Measurements from ENCODE around the gene NFAM1.

The NFAM1 gene

GRCh38 chr22:42371501-42371900, 60.7 kb downstream of the NFAM1 start:
- Histone ChIP-seq H3K27me3 (ENCODE audit: control insufficient read depth in 1 of 2, insufficient read depth in 2 of 2, low read length in 2 of 2) (no peaks in the 10 kb centered on the region), H3K27ac (ENCODE audit: low read depth, low read length) (no peak overlapping the region), H3K9ac (ENCODE audit: low read length) (no peak overlapping the region), H3K36me3 (ENCODE audit: insufficient read depth, low read length) (no peaks in the 10 kb centered on the region), H3K4me1 (ENCODE audit: insufficient read depth, low read length) (peaks cover 28% of the 10 kb centered on the region), H3K9me3 (ENCODE audit: low read length) (no peaks in the 10 kb centered on the region), H3K4me3 (ENCODE audit: low read depth in 1 of 2, low read length in 2 of 2) (no peak overlapping the region)

DNA sequence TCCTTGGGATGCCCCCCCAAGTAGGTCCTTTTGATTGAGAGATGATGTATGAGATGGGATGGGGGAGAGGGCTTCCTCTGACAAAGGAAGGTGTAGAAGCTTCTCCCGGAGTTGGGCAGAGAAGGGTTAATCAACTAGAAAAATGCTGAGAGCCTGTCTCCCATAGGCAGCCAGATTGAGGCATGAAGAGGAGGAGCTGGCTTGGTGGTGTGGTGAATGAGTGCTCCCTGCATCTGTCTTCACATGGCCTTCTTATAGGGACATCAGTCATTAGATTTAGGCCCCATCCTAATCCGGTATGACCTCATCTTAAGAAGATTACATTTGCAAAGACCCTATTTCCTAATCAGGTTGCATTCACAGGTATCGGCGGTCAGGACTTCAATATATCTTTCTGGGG, 61.1 kb downstream of the NFAM1 start:
- Histone ChIP-seq H3K36me3 (ENCODE audit: insufficient read depth, low read length) (no peaks in the 10 kb centered on the region), H3K9ac (ENCODE audit: low read length) (no peak overlapping the region), H3K27me3 (ENCODE audit: control insufficient read depth in 1 of 2, insufficient read depth in 2 of 2, low read length in 2 of 2) (no peaks in the 10 kb centered on the region), H3K9me3 (ENCODE audit: low read length) (no peaks in the 10 kb centered on the region), H3K27ac (ENCODE audit: low read depth, low read length) (no peak overlapping the region), H3K4me3 (ENCODE audit: low read depth in 1 of 2, low read length in 2 of 2) (no peak overlapping the region), H3K4me1 (ENCODE audit: insufficient read depth, low read length) (peaks cover 32% of the 10 kb centered on the region)

GRCh38 chr22:42369250-42370041, 62.8 kb downstream of the NFAM1 start:
- H3K36me3 ChIP-seq (ENCODE audit: insufficient read depth, low read length) = no peaks in the 10 kb centered on the region
- no peaks in the 10 kb centered on the region for H3K9me3 ChIP-seq (ENCODE audit: low read length)
- H3K27me3 ChIP-seq (ENCODE audit: control insufficient read depth in 1 of 2, insufficient read depth in 2 of 2, low read length in 2 of 2) = no peaks in the 10 kb centered on the region
- peak overlapping the region; percentile 81 to 89 for H3K4me3 ChIP-seq (ENCODE audit: low read depth in 1 of 2, low read length in 2 of 2)
- peak overlapping the region; percentile 61 for H3K9ac ChIP-seq (ENCODE audit: low read length)
- peak overlapping the region; percentile 42 for H3K27ac ChIP-seq (ENCODE audit: low read depth, low read length)
- peaks cover 45% of the 10 kb centered on the region for H3K4me1 ChIP-seq (ENCODE audit: insufficient read depth, low read length)

GRCh38 chr22:42368379-42369249, 63.6 kb downstream of the NFAM1 start:
- H3K4me1 ChIP-seq (ENCODE audit: insufficient read depth, low read length) = peaks cover 51% of the 10 kb centered on the region
- peak overlapping the region; percentile 39 for H3K9ac ChIP-seq (ENCODE audit: low read length)

DNA sequence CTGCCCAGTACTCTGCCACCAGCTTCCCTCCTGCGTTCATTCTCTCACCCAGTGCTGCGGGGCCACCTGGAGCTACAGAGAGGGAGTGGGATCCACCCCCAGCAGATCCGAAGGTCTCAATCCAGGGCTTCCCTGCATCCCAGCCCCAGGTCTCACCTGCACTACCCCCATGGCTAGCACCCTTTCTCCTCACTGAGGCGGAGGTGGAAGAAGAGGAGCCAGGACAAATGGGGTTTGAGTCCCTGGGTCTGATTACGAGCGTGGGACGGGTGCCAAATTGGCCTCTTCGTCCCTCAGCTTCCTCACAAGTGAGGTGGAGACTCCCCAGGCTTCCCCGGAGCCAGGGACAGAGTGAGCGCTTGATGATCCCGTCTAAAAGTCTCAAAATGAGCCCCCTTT, 64.2 kb downstream of the NFAM1 start:
- peak overlapping the region; percentile 73 for H3K27ac ChIP-seq (ENCODE audit: low read depth, low read length)
- H3K27me3 ChIP-seq (ENCODE audit: control insufficient read depth in 1 of 2, insufficient read depth in 2 of 2, low read length in 2 of 2) = no peaks in the 10 kb centered on the region
- H3K4me1 ChIP-seq (ENCODE audit: insufficient read depth, low read length) = peaks cover 51% of the 10 kb centered on the region
- H3K9ac ChIP-seq (ENCODE audit: low read length) = peak overlapping the region; percentile 39
- H3K36me3 ChIP-seq (ENCODE audit: insufficient read depth, low read length) = no peaks in the 10 kb centered on the region
- peak overlapping the region; percentile 62 to 81 for H3K4me3 ChIP-seq (ENCODE audit: low read depth in 1 of 2, low read length in 2 of 2)
- H3K9me3 ChIP-seq (ENCODE audit: low read length) = no peaks in the 10 kb centered on the region

More at GRCh38 chr22:42368379-42369249, 63.6 kb downstream of the NFAM1 start:
- H3K36me3 ChIP-seq (ENCODE audit: insufficient read depth, low read length) = no peaks in the 10 kb centered on the region
- peak overlapping the region; percentile 78 for H3K27ac ChIP-seq (ENCODE audit: low read depth, low read length)
- no peaks in the 10 kb centered on the region for H3K9me3 ChIP-seq (ENCODE audit: low read length)
- H3K4me3 ChIP-seq (ENCODE audit: low read depth in 1 of 2, low read length in 2 of 2) = peak overlapping the region; percentile 62 to 81
- no peaks in the 10 kb centered on the region for H3K27me3 ChIP-seq (ENCODE audit: control insufficient read depth in 1 of 2, insufficient read depth in 2 of 2, low read length in 2 of 2)

- Histone ChIP-seq H3K9ac (ENCODE audit: low read length) (peak overlapping the region; percentile 5), H3K4me1 (ENCODE audit: insufficient read depth, low read length) (peaks cover 51% of the 10 kb centered on the region), H3K4me3 (ENCODE audit: low read depth in 1 of 2, low read length in 2 of 2) (peak overlapping the region in 1 of 2 donors; percentile 23), H3K27me3 (ENCODE audit: control insufficient read depth in 1 of 2, insufficient read depth in 2 of 2, low read length in 2 of 2) (no peaks in the 10 kb centered on the region), H3K9me3 (ENCODE audit: low read length) (no peaks in the 10 kb centered on the region), H3K36me3 (ENCODE audit: insufficient read depth, low read length) (no peaks in the 10 kb centered on the region), H3K27ac (ENCODE audit: low read depth, low read length) (peak overlapping the region; percentile 73)
Observed at GRCh38 chr22:42366806-42367581, 65.2 kb downstream of the NFAM1 start.

GRCh38 chr22:42365942-42366695, 66.1 kb downstream of the NFAM1 start:
- no peaks in the 10 kb centered on the region for H3K36me3 ChIP-seq (ENCODE audit: insufficient read depth, low read length)
- H3K27ac ChIP-seq (ENCODE audit: low read depth, low read length) = peak overlapping the region; percentile 73
- peaks cover 51% of the 10 kb centered on the region for H3K4me1 ChIP-seq (ENCODE audit: insufficient read depth, low read length)
- H3K9ac ChIP-seq (ENCODE audit: low read length) = no peak overlapping the region
- peak overlapping the region in 1 of 2 donors; percentile 23 for H3K4me3 ChIP-seq (ENCODE audit: low read depth in 1 of 2, low read length in 2 of 2)
- no peaks in the 10 kb centered on the region for H3K9me3 ChIP-seq (ENCODE audit: low read length)
- no peaks in the 10 kb centered on the region for H3K27me3 ChIP-seq (ENCODE audit: control insufficient read depth in 1 of 2, insufficient read depth in 2 of 2, low read length in 2 of 2)

DNA sequence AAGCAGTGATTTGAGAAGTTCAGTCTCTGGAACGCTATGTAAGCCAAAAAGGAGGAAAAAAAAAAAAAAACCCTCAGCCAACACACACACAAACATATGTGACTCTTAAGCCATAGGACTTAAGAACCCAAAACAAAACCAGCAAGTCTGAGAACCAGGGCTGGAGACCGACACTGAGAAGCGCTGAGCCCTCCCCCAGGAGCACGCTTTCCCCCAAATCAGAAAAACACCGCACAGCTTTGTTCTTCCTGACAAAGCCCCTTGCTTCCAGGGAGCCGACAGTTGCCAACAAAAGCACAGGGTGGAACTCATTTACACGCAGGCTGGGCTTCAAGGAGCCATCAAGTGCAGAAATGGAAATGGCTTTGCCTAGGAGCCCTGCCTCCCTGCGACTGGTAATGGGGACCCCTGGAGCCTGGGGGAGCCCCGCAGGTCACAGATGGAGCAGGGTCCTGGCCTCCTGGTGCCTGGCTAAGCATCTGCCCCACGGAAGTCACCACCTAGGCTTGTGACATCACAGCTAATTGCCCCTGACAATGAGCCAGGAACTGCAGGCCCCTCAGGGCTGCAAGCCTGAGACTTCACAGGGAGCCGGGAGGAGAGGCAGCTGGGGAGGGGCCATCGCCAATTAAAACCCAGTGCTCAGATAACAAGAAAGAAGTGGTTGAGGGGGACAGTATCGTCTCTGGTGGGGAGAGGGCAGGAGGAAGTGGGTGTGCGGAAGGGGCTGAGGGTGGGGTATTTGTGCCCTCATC, 66.9 kb downstream of the NFAM1 start:
- Histone ChIP-seq H3K36me3 (ENCODE audit: insufficient read depth, low read length) (no peaks in the 10 kb centered on the region), H3K4me1 (ENCODE audit: insufficient read depth, low read length) (peaks cover 51% of the 10 kb centered on the region), H3K4me3 (ENCODE audit: low read depth in 1 of 2, low read length in 2 of 2) (no peak overlapping the region), H3K9ac (ENCODE audit: low read length) (no peak overlapping the region), H3K27ac (ENCODE audit: low read depth, low read length) (peak overlapping the region; percentile 66), H3K9me3 (ENCODE audit: low read length) (no peaks in the 10 kb centered on the region), H3K27me3 (ENCODE audit: control insufficient read depth in 1 of 2, insufficient read depth in 2 of 2, low read length in 2 of 2) (no peaks in the 10 kb centered on the region)

- H3K27ac ChIP-seq (ENCODE audit: low read depth, low read length) = peak overlapping the region; percentile 66
- H3K4me1 ChIP-seq (ENCODE audit: insufficient read depth, low read length) = peaks cover 49% of the 10 kb centered on the region
- H3K9ac ChIP-seq (ENCODE audit: low read length) = no peak overlapping the region
- no peaks in the 10 kb centered on the region for H3K36me3 ChIP-seq (ENCODE audit: insufficient read depth, low read length)
- H3K4me3 ChIP-seq (ENCODE audit: low read depth in 1 of 2, low read length in 2 of 2) = no peak overlapping the region
- H3K27me3 ChIP-seq (ENCODE audit: control insufficient read depth in 1 of 2, insufficient read depth in 2 of 2, low read length in 2 of 2) = no peaks in the 10 kb centered on the region
- no peaks in the 10 kb centered on the region for H3K9me3 ChIP-seq (ENCODE audit: low read length)
Observed at GRCh38 chr22:42364604-42365110, 67.5 kb downstream of the NFAM1 start.

DNA sequence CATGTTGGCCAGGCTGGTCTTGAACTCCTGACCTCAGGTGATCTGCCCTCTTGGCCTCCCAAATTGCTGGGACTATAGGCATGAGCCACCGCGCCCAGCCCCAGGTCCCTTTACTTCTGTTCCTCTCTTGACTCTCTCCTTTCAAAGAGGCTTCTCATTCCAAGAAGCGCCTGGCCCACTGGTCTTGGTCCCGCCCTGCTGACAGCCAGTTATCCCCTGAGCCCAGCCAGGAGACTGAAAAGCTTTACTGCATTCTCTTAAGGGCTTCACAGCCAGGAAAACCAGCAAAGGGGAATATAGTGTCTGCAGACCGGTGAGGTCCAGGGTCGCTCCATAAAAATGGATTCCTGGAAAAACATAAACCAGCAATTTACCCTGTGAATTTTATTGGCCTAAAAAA, 68.3 kb downstream of the NFAM1 start:
- Histone ChIP-seq H3K9ac (ENCODE audit: low read length) (no peak overlapping the region), H3K4me1 (ENCODE audit: insufficient read depth, low read length) (peaks cover 46% of the 10 kb centered on the region), H3K4me3 (ENCODE audit: low read depth in 1 of 2, low read length in 2 of 2) (no peak overlapping the region), H3K27me3 (ENCODE audit: control insufficient read depth in 1 of 2, insufficient read depth in 2 of 2, low read length in 2 of 2) (no peaks in the 10 kb centered on the region), H3K27ac (ENCODE audit: low read depth, low read length) (peak overlapping the region; percentile 24), H3K9me3 (ENCODE audit: low read length) (no peaks in the 10 kb centered on the region), H3K36me3 (ENCODE audit: insufficient read depth, low read length) (no peaks in the 10 kb centered on the region)
